Mesendoderm (in vitro differentiated cells): ENCODE measurements around the gene HTT-AS.

Experiments used
- DNase-seq: peaks from one replicate; pipeline ENCODE4 v3.0.0; 2013
- H2AK5ac ChIP-seq: 2 replicates; pipeline ENCODE4 v1.6.1; 2013; ENCODE audit warnings: low read length, inconsistent platforms
- H2BK120ac ChIP-seq: 2 replicates; pipeline ENCODE4 v1.6.1; 2013; ENCODE audit warnings: low read depth, mild to moderate bottlenecking, low read length, moderate library complexity, mixed read lengths
- H2BK15ac ChIP-seq: replicated peaks from 2 replicates; pipeline ENCODE4 v1.6.1; 2013; ENCODE audit warnings: low read depth, mild to moderate bottlenecking, moderate library complexity
- H2BK5ac ChIP-seq: 2 replicates; pipeline ENCODE4 v1.6.1; 2013; ENCODE audit warnings: low read length, inconsistent platforms
- H3K18ac ChIP-seq: 2 replicates; pipeline ENCODE4 v1.6.1; 2013; ENCODE audit warnings: mild to moderate bottlenecking, low read length, mixed read lengths
- H3K23ac ChIP-seq: one replicate; pipeline ENCODE4 v1.6.1; 2013; ENCODE audit warnings: low read length
- H3K27ac ChIP-seq: 2 replicates; pipeline ENCODE4 v1.5.1; 2013; ENCODE audit warnings: low read depth, mild to moderate bottlenecking, inconsistent platforms, low read length, moderate library complexity
- H3K27me3 ChIP-seq: 2 replicates; pipeline ENCODE4 v1.6.1; 2013; ENCODE audit warnings: low read length, control low read depth, mild to moderate bottlenecking, inconsistent platforms; ENCODE audit not compliant: insufficient read depth, poor library complexity
- H3K36me3 ChIP-seq: 2 replicates; pipeline ENCODE4 v1.6.1; 2013; ENCODE audit warnings: low read length, inconsistent platforms; ENCODE audit not compliant: control insufficient read depth, insufficient read depth
- H3K4ac ChIP-seq: one replicate; pipeline ENCODE4 v1.6.1; 2013; ENCODE audit warnings: low read depth, mild to moderate bottlenecking, low read length, moderate library complexity
- H3K4me1 ChIP-seq: 2 replicates; pipeline ENCODE4 v1.6.1; 2013; ENCODE audit warnings: low read depth, low read length, inconsistent platforms; ENCODE audit not compliant: control insufficient read depth
- H3K4me2 ChIP-seq: 2 replicates; pipeline ENCODE4 v1.6.1; 2013; ENCODE audit warnings: low read length
- H3K4me3 ChIP-seq: 2 replicates; pipeline ENCODE4 v1.5.1; 2013; ENCODE audit warnings: mild to moderate bottlenecking, low read length
- H3K56ac ChIP-seq: one replicate; pipeline ENCODE4 v1.6.1; 2013; ENCODE audit warnings: low read length
- H3K79me1 ChIP-seq: 2 replicates; pipeline ENCODE4 v1.6.1; 2013; ENCODE audit warnings: low read length, inconsistent platforms
- H3K79me2 ChIP-seq: 2 replicates; pipeline ENCODE4 v1.6.1; 2013; ENCODE audit warnings: mild to moderate bottlenecking, low read length; ENCODE audit not compliant: control insufficient read depth, insufficient read depth
- H3K9ac ChIP-seq: 2 replicates; pipeline ENCODE4 v1.6.1; 2013; ENCODE audit warnings: low read length, inconsistent platforms
- H4K5ac ChIP-seq: one replicate; pipeline ENCODE4 v1.6.1; 2013; ENCODE audit warnings: low read length
- H4K8ac ChIP-seq: one replicate; pipeline ENCODE4 v1.6.1; 2013; ENCODE audit warnings: low read depth, mild to moderate bottlenecking, control low read depth, low read length, moderate library complexity
- WGBS: extraction: QIAGEN DNeasy Blood & Tissue Kit; methylation state at CpG from one replicate; pipeline ENCODE4 v1.1.7; 2013; ENCODE audit warnings: low lambda C conversion rate, missing lambda C conversion rate; ENCODE audit not compliant: insufficient coverage; ENCODE audit errors: extremely low coverage; 5-methylcytosine and 5-hydroxymethylcytosine counted together

HTT-AS gene

GRCh38 chr4:3077796-3078195 is 3.5 kb upstream of the HTT-AS start:
- Histone ChIP-seq H3K36me3 (no peaks in the 10 kb centered on the region), H3K4me1 (peaks cover 2% of the 10 kb centered on the region), H3K18ac (no peak overlapping the region), H4K8ac (no peak overlapping the region), H2BK120ac (no peak overlapping the region), H3K23ac (no peak overlapping the region), H4K5ac (no peak overlapping the region), H3K4ac (no peak overlapping the region), H3K79me2 (peaks cover 51% of the 10 kb centered on the region), H3K27ac (no peak overlapping the region), H3K4me3 (no peak overlapping the region), H3K9ac (no peak overlapping the region), H2BK5ac (no peak overlapping the region), H2AK5ac (no peak overlapping the region), H3K4me2 (no peak overlapping the region), H3K27me3 (no peaks in the 10 kb centered on the region), H3K79me1 (peaks cover 19% of the 10 kb centered on the region), H2BK15ac (no peak overlapping the region), H3K56ac (no peak overlapping the region)
- DNase-seq = no peak
- no CpG with 5 or more reads among the region's 2 CpGs for WGBS

- no CpG with 5 or more reads among the region's 8 CpGs for WGBS
- H2AK5ac ChIP-seq = no peak overlapping the region
- H3K79me1 ChIP-seq = peaks cover 10% of the 10 kb centered on the region
- peak overlapping the region; percentile 28 for H3K27ac ChIP-seq
- no peak overlapping the region for H2BK120ac ChIP-seq
- H3K4me3 ChIP-seq = peak overlapping the region; percentile 59
- peak overlapping the region; percentile 90 for H3K4me2 ChIP-seq
- H3K4ac ChIP-seq = no peak overlapping the region
- H3K23ac ChIP-seq = no peak overlapping the region
- H3K56ac ChIP-seq = peak overlapping the region; percentile 79
- H2BK5ac ChIP-seq = no peak overlapping the region
- no peak overlapping the region for H4K5ac ChIP-seq
- H3K79me2 ChIP-seq = peaks cover 40% of the 10 kb centered on the region
- H3K27me3 ChIP-seq = no peaks in the 10 kb centered on the region
- H3K4me1 ChIP-seq = peaks cover 2% of the 10 kb centered on the region
- no peak overlapping the region for H2BK15ac ChIP-seq
- H3K18ac ChIP-seq = no peak overlapping the region
- no peak for DNase-seq
- no peaks in the 10 kb centered on the region for H3K36me3 ChIP-seq
- peak overlapping the region; percentile 79 for H3K9ac ChIP-seq
- no peak overlapping the region for H4K8ac ChIP-seq
Observed at GRCh38 chr4:3075652-3075981, 1.3 kb upstream of the HTT-AS start.

GRCh38 chr4:3074846-3075651 is 711 bp upstream of the HTT-AS start:
- peak overlapping the region; percentile 93 for H3K56ac ChIP-seq
- H3K4me1 ChIP-seq = peaks cover 2% of the 10 kb centered on the region
- no peak overlapping the region for H2BK120ac ChIP-seq
- H3K79me2 ChIP-seq = peaks cover 39% of the 10 kb centered on the region
- DNase-seq = peak; percentile 95
- H3K23ac ChIP-seq = no peak overlapping the region
- H3K36me3 ChIP-seq = no peaks in the 10 kb centered on the region
- H3K27ac ChIP-seq = peak overlapping the region; percentile 90
- H2AK5ac ChIP-seq = no peak overlapping the region
- H3K27me3 ChIP-seq = no peaks in the 10 kb centered on the region
- no CpG with 5 or more reads among the region's 60 CpGs for WGBS
- H3K4ac ChIP-seq = peak overlapping the region; percentile 24
- H3K4me3 ChIP-seq = peak overlapping the region; percentile 93
- H3K9ac ChIP-seq = peak overlapping the region; percentile 92
- H4K5ac ChIP-seq = no peak overlapping the region
- H3K79me1 ChIP-seq = peaks cover 10% of the 10 kb centered on the region
- no peak overlapping the region for H4K8ac ChIP-seq
- peak overlapping the region; percentile 35 for H3K18ac ChIP-seq
- peak overlapping the region; percentile 5 for H3K4me2 ChIP-seq
- H2BK15ac ChIP-seq = no peak overlapping the region
- no peak overlapping the region for H2BK5ac ChIP-seq

GRCh38 chr4:3073158-3074077 is 920 bp downstream of the HTT-AS start:
- peak overlapping the region; percentile 39 for H3K4me2 ChIP-seq
- no CpG with 5 or more reads among the region's 54 CpGs for WGBS

GRCh38 chr4:3071811-3072210 is 2.5 kb downstream of the HTT-AS start:
- Histone ChIP-seq H3K27ac (no peak overlapping the region), H3K27me3 (no peaks in the 10 kb centered on the region), H2BK5ac (no peak overlapping the region), H3K4me3 (no peak overlapping the region), H3K79me1 (peaks cover 2% of the 10 kb centered on the region), H3K36me3 (no peaks in the 10 kb centered on the region), H3K79me2 (peaks cover 13% of the 10 kb centered on the region), H3K18ac (no peak overlapping the region), H3K4me1 (peaks cover 2% of the 10 kb centered on the region), H3K9ac (no peak overlapping the region), H2BK15ac (no peak overlapping the region), H4K5ac (no peak overlapping the region), H2BK120ac (no peak overlapping the region), H2AK5ac (no peak overlapping the region), H3K23ac (no peak overlapping the region), H3K4me2 (no peak overlapping the region), H4K8ac (no peak overlapping the region), H3K56ac (no peak overlapping the region), H3K4ac (no peak overlapping the region)
- no CpG with 5 or more reads among the region's 7 CpGs for WGBS
- DNase-seq = no peak

More at GRCh38 chr4:3073158-3074077, 920 bp downstream of the HTT-AS start:
- Histone ChIP-seq H3K27me3 (no peaks in the 10 kb centered on the region), H3K79me2 (peaks cover 25% of the 10 kb centered on the region), H3K4ac (no peak overlapping the region), H3K4me3 (peak overlapping the region; percentile 31), H3K23ac (no peak overlapping the region), H2BK120ac (no peak overlapping the region), H3K18ac (peak overlapping the region; percentile 63), H2BK5ac (no peak overlapping the region), H3K27ac (no peak overlapping the region), H3K56ac (peak overlapping the region; percentile 90), H3K79me1 (peaks cover 5% of the 10 kb centered on the region), H4K8ac (no peak overlapping the region), H3K4me1 (peaks cover 2% of the 10 kb centered on the region), H4K5ac (no peak overlapping the region), H3K9ac (peak overlapping the region; percentile 81), H2BK15ac (no peak overlapping the region), H3K36me3 (no peaks in the 10 kb centered on the region), H2AK5ac (no peak overlapping the region)
- no peak for DNase-seq
